Measurements from ENCODE around the gene PTCHD1. TPM values are rescaled to one million over a fixed set of nuclear protein-coding genes. Genes with fewer than 3 reads are reported as not detected.

PTCHD1 gene
- total RNA-seq, 1 donor from 2014 or later: 0.14 TPM

DNA sequence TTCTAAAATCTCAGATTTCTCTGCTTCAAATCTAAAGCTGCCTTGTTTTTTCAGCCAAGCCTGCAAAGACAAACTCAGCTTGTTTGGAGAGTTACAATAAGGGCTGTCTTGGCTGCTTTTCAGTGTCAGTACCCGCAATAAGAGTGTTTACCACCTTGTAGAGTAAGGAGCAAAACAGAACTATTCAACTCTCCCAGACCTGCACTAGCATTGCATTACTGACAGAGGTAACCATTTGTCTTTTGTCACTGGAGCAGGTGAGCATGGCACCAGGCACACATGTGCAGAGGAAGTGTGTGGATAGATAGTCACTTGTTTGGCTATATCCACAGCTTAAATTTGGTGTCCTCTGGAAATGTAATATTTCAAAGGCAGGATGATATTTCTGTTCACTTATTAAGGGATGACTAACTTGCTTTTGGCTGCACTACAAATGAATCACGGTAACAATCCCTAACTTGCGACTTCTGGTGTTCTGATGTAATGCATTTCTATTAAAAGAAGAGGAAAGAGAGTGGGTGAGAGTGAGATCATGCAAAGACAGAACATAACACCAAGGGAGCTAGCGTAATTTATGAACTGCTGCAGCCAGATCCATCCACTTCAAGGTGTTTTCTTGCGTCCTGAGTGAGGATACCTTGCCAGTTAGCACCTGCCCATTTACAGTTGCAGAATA lies 38.6 kb downstream of the PTCHD1 start:
- no peaks in the 10 kb centered on the region for H3K27me3 ChIP-seq (ENCODE audit: insufficient read depth, low read length)
- H3K4me1 ChIP-seq (ENCODE audit: insufficient read depth, low read length): peaks cover 22% of the 10 kb centered on the region
- H3K79me2 ChIP-seq (ENCODE audit: insufficient read depth, low read length): no peaks in the 10 kb centered on the region
- Mint-ChIP-seq H3K4me3 (ENCODE audit: unreplicated experiment) (no peak overlapping the region), H3K27me3 (ENCODE audit: low read depth, unreplicated experiment) (no peaks in the 10 kb centered on the region), H3K4me1 (ENCODE audit: low read depth, unreplicated experiment) (peaks cover 12% of the 10 kb centered on the region), H3K36me3 (ENCODE audit: low read depth, unreplicated experiment) (no peaks in the 10 kb centered on the region), H3K9me3 (ENCODE audit: unreplicated experiment) (no peaks in the 10 kb centered on the region), H3K27ac (ENCODE audit: unreplicated experiment) (peak overlapping the region; percentile 37)
- H3K36me3 ChIP-seq (ENCODE audit: insufficient read depth, low read length): no peaks in the 10 kb centered on the region
- peak overlapping the region; percentile 71 for H3K4me2 ChIP-seq (ENCODE audit: low read length)
- H3K9me3 ChIP-seq (ENCODE audit: insufficient read depth, low read depth, low read length): no peaks in the 10 kb centered on the region
- no peak overlapping the region for H3K4me3 ChIP-seq (ENCODE audit: insufficient read depth, low read depth, low read length)
- peak overlapping the region; percentile 21 for H3K27ac ChIP-seq (ENCODE audit: low read depth, low read length)
- FAIRE-seq (peak; percentile 99), DNase-seq (ENCODE audit: low read depth) (peak; percentile 86)
- peak overlapping the region; percentile 25 for H3K9ac ChIP-seq (ENCODE audit: low read length)
- H4K20me1 ChIP-seq (ENCODE audit: insufficient read depth, low read length): no peaks in the 10 kb centered on the region
- TF ChIP-seq EZH2 (IDR thresholded peaks at IDR 0.05; ENCODE audit: insufficient read depth, low read length): no peak
- TF ChIP-seq, protein P1, sequence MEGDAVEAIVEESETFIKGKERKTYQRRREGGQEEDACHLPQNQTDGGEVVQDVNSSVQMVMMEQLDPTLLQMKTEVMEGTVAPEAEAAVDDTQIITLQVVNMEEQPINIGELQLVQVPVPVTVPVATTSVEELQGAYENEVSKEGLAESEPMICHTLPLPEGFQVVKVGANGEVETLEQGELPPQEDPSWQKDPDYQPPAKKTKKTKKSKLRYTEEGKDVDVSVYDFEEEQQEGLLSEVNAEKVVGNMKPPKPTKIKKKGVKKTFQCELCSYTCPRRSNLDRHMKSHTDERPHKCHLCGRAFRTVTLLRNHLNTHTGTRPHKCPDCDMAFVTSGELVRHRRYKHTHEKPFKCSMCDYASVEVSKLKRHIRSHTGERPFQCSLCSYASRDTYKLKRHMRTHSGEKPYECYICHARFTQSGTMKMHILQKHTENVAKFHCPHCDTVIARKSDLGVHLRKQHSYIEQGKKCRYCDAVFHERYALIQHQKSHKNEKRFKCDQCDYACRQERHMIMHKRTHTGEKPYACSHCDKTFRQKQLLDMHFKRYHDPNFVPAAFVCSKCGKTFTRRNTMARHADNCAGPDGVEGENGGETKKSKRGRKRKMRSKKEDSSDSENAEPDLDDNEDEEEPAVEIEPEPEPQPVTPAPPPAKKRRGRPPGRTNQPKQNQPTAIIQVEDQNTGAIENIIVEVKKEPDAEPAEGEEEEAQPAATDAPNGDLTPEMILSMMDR (IDR thresholded peaks at IDR 0.05; ENCODE audit: insufficient read depth, low read depth, low read length): no peak
- H2AFZ ChIP-seq (ENCODE audit: low read depth, low read length): no peak overlapping the region

DNA sequence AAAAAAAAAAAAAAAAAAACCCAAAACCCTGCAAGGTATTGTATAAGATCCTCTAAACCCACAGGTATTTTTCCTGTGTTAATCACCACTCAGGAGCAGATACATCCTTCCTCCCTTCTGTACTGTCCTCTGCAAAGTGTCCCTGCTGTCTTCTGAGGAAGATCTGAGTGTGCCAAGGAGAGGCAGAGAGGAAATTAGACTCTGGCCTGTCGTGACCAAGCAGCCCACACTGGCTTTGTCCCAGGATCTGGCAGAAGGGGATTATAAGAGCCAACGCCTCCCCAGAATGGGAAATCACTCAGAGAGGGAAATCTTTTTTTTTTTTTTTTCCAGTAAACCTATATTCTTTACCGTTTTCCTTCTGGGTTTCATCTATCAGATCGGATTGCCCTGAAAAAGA lies 39.6 kb downstream of the PTCHD1 start:
- Histone ChIP-seq H3K36me3 (ENCODE audit: insufficient read depth, low read length) (no peaks in the 10 kb centered on the region), H3K27me3 (ENCODE audit: insufficient read depth, low read length) (no peaks in the 10 kb centered on the region), H3K4me1 (ENCODE audit: insufficient read depth, low read length) (peaks cover 22% of the 10 kb centered on the region), H3K4me2 (ENCODE audit: low read length) (no peak overlapping the region), H3K4me3 (ENCODE audit: insufficient read depth, low read depth, low read length) (peak overlapping the region; percentile 10), H3K79me2 (ENCODE audit: insufficient read depth, low read length) (no peaks in the 10 kb centered on the region), H3K9ac (ENCODE audit: low read length) (no peak overlapping the region), H4K20me1 (ENCODE audit: insufficient read depth, low read length) (no peaks in the 10 kb centered on the region), H3K9me3 (ENCODE audit: insufficient read depth, low read depth, low read length) (no peaks in the 10 kb centered on the region), H2AFZ (ENCODE audit: low read depth, low read length) (no peak overlapping the region), H3K27ac (ENCODE audit: low read depth, low read length) (no peak overlapping the region)
- DNase-seq (ENCODE audit: low read depth) (no peak), FAIRE-seq (no peak)
- TF ChIP-seq, protein P1 (IDR thresholded peaks at IDR 0.05; ENCODE audit: insufficient read depth, low read depth, low read length): no peak
- TF ChIP-seq EZH2 (IDR thresholded peaks at IDR 0.05; ENCODE audit: insufficient read depth, low read length): no peak
- Mint-ChIP-seq H3K36me3 (ENCODE audit: low read depth, unreplicated experiment) (no peaks in the 10 kb centered on the region), H3K27ac (ENCODE audit: unreplicated experiment) (no peak overlapping the region), H3K4me3 (ENCODE audit: unreplicated experiment) (no peak overlapping the region), H3K9me3 (ENCODE audit: unreplicated experiment) (no peaks in the 10 kb centered on the region), H3K4me1 (ENCODE audit: low read depth, unreplicated experiment) (peaks cover 12% of the 10 kb centered on the region), H3K27me3 (ENCODE audit: low read depth, unreplicated experiment) (no peaks in the 10 kb centered on the region)

DNA sequence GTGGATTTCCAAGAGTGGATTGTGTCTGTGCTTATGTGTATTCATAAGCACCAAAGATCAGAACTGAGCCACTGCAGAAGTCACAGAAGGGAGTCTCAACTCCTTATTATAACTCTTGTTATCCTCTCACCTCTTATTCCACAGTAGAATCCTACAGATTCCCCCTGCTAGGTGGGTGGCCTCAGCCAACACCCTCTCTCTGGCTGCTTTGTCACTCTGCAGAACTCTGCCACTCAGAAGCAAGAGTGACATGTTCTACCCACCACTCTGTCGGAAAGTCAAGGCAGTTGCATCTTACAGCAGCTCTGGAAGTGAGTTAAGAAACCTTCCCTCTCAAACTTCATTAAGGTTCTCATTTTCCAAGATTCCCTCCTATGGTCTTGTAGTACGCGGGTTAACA lies 41.9 kb downstream of the PTCHD1 start:
- FAIRE-seq (no peak), DNase-seq (ENCODE audit: low read depth) (no peak)
- Histone ChIP-seq H3K79me2 (ENCODE audit: insufficient read depth, low read length) (no peaks in the 10 kb centered on the region), H3K27me3 (ENCODE audit: insufficient read depth, low read length) (no peaks in the 10 kb centered on the region), H3K27ac (ENCODE audit: low read depth, low read length) (no peak overlapping the region), H3K4me1 (ENCODE audit: insufficient read depth, low read length) (peaks cover 22% of the 10 kb centered on the region), H3K4me3 (ENCODE audit: insufficient read depth, low read depth, low read length) (no peak overlapping the region), H3K4me2 (ENCODE audit: low read length) (no peak overlapping the region), H4K20me1 (ENCODE audit: insufficient read depth, low read length) (no peaks in the 10 kb centered on the region), H3K9ac (ENCODE audit: low read length) (no peak overlapping the region), H3K9me3 (ENCODE audit: insufficient read depth, low read depth, low read length) (no peaks in the 10 kb centered on the region), H2AFZ (ENCODE audit: low read depth, low read length) (no peak overlapping the region), H3K36me3 (ENCODE audit: insufficient read depth, low read length) (no peaks in the 10 kb centered on the region)
- no peak overlapping the region for H3K4me3 Mint-ChIP-seq (ENCODE audit: unreplicated experiment)
- no peaks in the 10 kb centered on the region for H3K27me3 Mint-ChIP-seq (ENCODE audit: low read depth, unreplicated experiment)
- H3K27ac Mint-ChIP-seq (ENCODE audit: unreplicated experiment): no peak overlapping the region
- no peaks in the 10 kb centered on the region for H3K9me3 Mint-ChIP-seq (ENCODE audit: unreplicated experiment)
- H3K4me1 Mint-ChIP-seq (ENCODE audit: low read depth, unreplicated experiment): peaks cover 12% of the 10 kb centered on the region
- H3K36me3 Mint-ChIP-seq (ENCODE audit: low read depth, unreplicated experiment): no peaks in the 10 kb centered on the region
- TF ChIP-seq EZH2 (IDR thresholded peaks at IDR 0.05; ENCODE audit: insufficient read depth, low read length): no peak
- TF ChIP-seq, protein P1 (IDR thresholded peaks at IDR 0.05; ENCODE audit: insufficient read depth, low read depth, low read length): no peak

Data from astrocyte (in vitro differentiated cells and primary cell).